ENCODE data around the gene SMIM1. TPM values are rescaled to one million over a fixed set of nuclear protein-coding genes. Genes with fewer than 3 reads are reported as not detected.
A peak's percentile ranks its signal among the peaks of the same experiment; 100 is the strongest.

Gene SMIM1
- total and polyA plus RNA-seq, 4 donors: 8.0 to 15.9 (median 10.9) TPM

- Histone ChIP-seq H3K4me1 (ENCODE audit: control insufficient read depth in 5 of 5, insufficient read depth in 5 of 5, low read length in 5 of 5) (peaks cover 0 to 36% (median 15%) of the 10 kb centered on the region in 5 donors), H3K36me3 (ENCODE audit: control insufficient read depth in 4 of 4, insufficient read depth in 4 of 4, low read length in 4 of 4) (peaks cover 0 to 9% (median 3%) of the 10 kb centered on the region in 4 donors), H3K4me3 (no peak overlapping the region), H3K27ac (ENCODE audit: low read depth in 1 of 2, low read length in 1 of 2) (no peak overlapping the region), H3K9me3 (ENCODE audit: control insufficient read depth in 4 of 4, insufficient read depth in 3 of 4, low read length in 3 of 4) (no peaks in the 10 kb centered on the region), H3K27me3 (ENCODE audit: control insufficient read depth in 3 of 3, insufficient read depth in 3 of 3, low read length in 2 of 3) (no peaks in the 10 kb centered on the region), H3K9ac (ENCODE audit: insufficient read depth in 1 of 2, low read length in 2 of 2) (no peak overlapping the region)
- 75 to 89% methylated on average over 16 to 19 of the region's 19 CpGs for WGBS, 2 donors
- no peak for TF ChIP-seq CTCF (IDR thresholded peaks at IDR 0.05; ENCODE audit: control extremely low read depth, extremely low read depth)
- DNase-seq (no peak), ATAC-seq (ENCODE audit: insufficient read depth, low FRiP score) (no peak)
These were observed 1.9 kb downstream of the SMIM1 start for GRCh38 chr1:3774276-3774945.

GRCh38 chr1:3774946-3775489, 2.5 kb downstream of the SMIM1 start:
- Histone ChIP-seq H3K36me3 (ENCODE audit: control insufficient read depth in 4 of 4, insufficient read depth in 4 of 4, low read length in 4 of 4) (peaks cover 2 to 13% (median 6%) of the 10 kb centered on the region in 4 donors), H3K9ac (ENCODE audit: insufficient read depth in 1 of 2, low read length in 2 of 2) (no peak overlapping the region), H3K27ac (ENCODE audit: low read depth in 1 of 2, low read length in 1 of 2) (no peak overlapping the region), H3K27me3 (ENCODE audit: control insufficient read depth in 3 of 3, insufficient read depth in 3 of 3, low read length in 2 of 3) (no peaks in the 10 kb centered on the region), H3K4me1 (ENCODE audit: control insufficient read depth in 5 of 5, insufficient read depth in 5 of 5, low read length in 5 of 5) (peaks cover 0 to 36% (median 15%) of the 10 kb centered on the region in 5 donors), H3K9me3 (ENCODE audit: control insufficient read depth in 4 of 4, insufficient read depth in 3 of 4, low read length in 3 of 4) (no peaks in the 10 kb centered on the region), H3K4me3 (no peak overlapping the region)
- WGBS, 2 donors: 51 to 56% methylated on average over 17 of the region's 17 CpGs
- ATAC-seq (ENCODE audit: insufficient read depth, low FRiP score) (no peak), DNase-seq (no peak)
- TF ChIP-seq CTCF (IDR thresholded peaks at IDR 0.05; ENCODE audit: control extremely low read depth, extremely low read depth): no peak

GRCh38 chr1:3775490-3776230, 3.1 kb downstream of the SMIM1 start:
- Histone ChIP-seq H3K4me1 (ENCODE audit: control insufficient read depth in 5 of 5, insufficient read depth in 5 of 5, low read length in 5 of 5) (peaks cover 0 to 36% (median 15%) of the 10 kb centered on the region in 5 donors), H3K9ac (ENCODE audit: insufficient read depth in 1 of 2, low read length in 2 of 2) (no peak overlapping the region)
- no peak for ATAC-seq (ENCODE audit: insufficient read depth, low FRiP score)

More at GRCh38 chr1:3775490-3776230, 3.1 kb downstream of the SMIM1 start:
- no peak for TF ChIP-seq CTCF (IDR thresholded peaks at IDR 0.05; ENCODE audit: control extremely low read depth, extremely low read depth)
- Histone ChIP-seq H3K27me3 (ENCODE audit: control insufficient read depth in 3 of 3, insufficient read depth in 3 of 3, low read length in 2 of 3) (no peaks in the 10 kb centered on the region), H3K27ac (ENCODE audit: low read depth in 1 of 2, low read length in 1 of 2) (no peak overlapping the region), H3K9me3 (ENCODE audit: control insufficient read depth in 4 of 4, insufficient read depth in 3 of 4, low read length in 3 of 4) (no peaks in the 10 kb centered on the region), H3K4me3 (no peak overlapping the region), H3K36me3 (ENCODE audit: control insufficient read depth in 4 of 4, insufficient read depth in 4 of 4, low read length in 4 of 4) (peaks cover 2 to 19% (median 10%) of the 10 kb centered on the region in 4 donors)
- peak; percentile 41 to 50 (median 44) for DNase-seq
- 27 to 36% methylated on average over 27 of the region's 27 CpGs for WGBS, 2 donors
